ENCODE data around the gene GOLT1A.

The GOLT1A gene

DNA sequence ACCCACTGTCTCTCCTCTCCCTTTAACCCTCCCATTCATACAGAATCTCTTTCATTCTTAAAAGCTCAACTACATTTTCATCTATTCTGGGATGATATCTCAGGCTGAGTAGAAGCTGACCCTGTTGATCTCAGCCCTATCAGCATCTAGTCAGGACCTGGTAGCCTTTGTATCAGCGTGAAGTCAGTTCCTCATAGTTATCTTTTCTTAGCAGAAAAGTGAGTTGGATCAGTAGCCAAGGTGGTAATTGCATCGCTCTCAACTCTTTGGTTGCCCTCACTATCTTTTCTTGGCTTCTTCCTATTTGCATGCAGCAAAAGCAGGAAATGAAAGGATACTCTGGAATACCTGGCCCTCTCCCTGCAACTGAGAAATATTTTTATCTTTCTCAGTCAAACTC is 13.6 kb upstream of the GOLT1A start:
- TF ChIP-seq, protein P1, sequence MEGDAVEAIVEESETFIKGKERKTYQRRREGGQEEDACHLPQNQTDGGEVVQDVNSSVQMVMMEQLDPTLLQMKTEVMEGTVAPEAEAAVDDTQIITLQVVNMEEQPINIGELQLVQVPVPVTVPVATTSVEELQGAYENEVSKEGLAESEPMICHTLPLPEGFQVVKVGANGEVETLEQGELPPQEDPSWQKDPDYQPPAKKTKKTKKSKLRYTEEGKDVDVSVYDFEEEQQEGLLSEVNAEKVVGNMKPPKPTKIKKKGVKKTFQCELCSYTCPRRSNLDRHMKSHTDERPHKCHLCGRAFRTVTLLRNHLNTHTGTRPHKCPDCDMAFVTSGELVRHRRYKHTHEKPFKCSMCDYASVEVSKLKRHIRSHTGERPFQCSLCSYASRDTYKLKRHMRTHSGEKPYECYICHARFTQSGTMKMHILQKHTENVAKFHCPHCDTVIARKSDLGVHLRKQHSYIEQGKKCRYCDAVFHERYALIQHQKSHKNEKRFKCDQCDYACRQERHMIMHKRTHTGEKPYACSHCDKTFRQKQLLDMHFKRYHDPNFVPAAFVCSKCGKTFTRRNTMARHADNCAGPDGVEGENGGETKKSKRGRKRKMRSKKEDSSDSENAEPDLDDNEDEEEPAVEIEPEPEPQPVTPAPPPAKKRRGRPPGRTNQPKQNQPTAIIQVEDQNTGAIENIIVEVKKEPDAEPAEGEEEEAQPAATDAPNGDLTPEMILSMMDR (IDR thresholded peaks at IDR 0.05; ENCODE audit: low read depth, low read length, missing control alignments), result no peak
- no peak for DNase-seq (ENCODE audit: low read depth)
- in situ Hi-C loops (cut with HindIII; ENCODE audit: low sequenced_read_pairs), result no loop called here
- H3K4me3 ChIP-seq (ENCODE audit: low read depth, low read length), result no peak overlapping the region

DNA sequence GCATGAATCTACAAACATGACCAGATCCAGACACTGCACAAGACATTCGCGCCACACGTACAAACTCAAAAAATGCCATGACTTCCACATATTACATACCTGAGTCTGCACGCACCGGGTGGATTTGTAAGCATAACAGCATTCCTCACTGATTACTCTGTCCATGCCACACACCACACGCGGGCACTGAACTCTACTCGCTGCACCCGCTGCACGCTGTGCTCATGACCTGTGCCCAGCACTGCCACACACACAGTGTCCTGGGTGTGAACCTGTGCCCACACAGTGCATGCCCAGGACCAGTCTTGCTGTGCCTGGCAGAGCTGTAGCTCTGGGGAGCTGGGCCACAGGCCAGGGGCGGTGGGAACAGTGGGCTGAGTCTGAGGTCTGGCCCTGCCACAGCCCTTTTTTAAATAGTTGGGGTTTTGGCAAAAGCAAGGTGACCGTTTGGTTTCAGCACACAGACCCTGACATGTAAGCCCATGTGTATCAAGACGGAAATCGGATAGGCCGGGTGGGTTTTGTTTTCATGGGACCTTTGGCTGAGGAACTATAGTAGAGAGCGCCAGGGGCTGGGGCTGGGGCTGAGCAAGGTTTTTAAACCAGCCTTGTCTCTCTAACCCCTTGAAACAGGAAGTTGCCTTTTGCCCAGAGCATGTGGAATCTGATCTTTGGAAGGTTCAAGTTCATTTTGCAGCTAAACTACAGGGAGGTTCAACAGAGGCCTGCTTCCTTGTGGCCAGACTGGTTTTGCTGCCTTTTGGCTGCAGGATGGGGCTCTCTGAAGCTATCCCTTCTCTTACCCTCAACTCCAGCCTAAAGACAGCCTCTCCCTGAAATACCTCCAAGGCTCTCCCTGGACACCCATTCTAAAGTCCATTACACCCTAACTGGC is 12.3 kb upstream of the GOLT1A start:
- H3K4me3 ChIP-seq (ENCODE audit: low read depth, low read length), result no peak overlapping the region
- no peak for DNase-seq (ENCODE audit: low read depth)
- in situ Hi-C loops (cut with HindIII; ENCODE audit: low sequenced_read_pairs), result no loop called here
- TF ChIP-seq, protein P1 (IDR thresholded peaks at IDR 0.05; ENCODE audit: low read depth, low read length, missing control alignments), result no peak

DNA sequence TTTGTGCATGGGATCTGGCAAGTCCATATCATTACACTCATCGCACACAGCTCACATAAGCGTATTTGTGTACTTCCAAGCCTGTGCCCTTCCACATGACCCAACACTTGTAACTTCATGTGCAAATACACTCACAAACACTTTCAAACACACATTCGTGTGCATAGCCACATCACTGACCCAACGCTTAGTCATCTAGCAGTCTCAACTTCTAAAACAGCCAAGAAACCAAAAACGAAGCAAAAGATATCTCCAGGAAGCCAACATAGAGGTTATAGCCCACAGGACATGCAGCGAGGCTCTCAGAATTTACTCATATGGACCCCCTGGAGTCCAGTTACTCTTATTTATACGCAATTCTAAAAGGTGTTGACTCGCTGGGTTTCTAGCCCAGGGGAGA is 10.9 kb upstream of the GOLT1A start:
- TF ChIP-seq, protein P1 (IDR thresholded peaks at IDR 0.05; ENCODE audit: low read depth, low read length, missing control alignments), result no peak
- no peak overlapping the region for H3K4me3 ChIP-seq (ENCODE audit: low read depth, low read length)
- in situ Hi-C loops (cut with HindIII; ENCODE audit: low sequenced_read_pairs), result no loop called here
- DNase-seq (ENCODE audit: low read depth), result no peak

DNA sequence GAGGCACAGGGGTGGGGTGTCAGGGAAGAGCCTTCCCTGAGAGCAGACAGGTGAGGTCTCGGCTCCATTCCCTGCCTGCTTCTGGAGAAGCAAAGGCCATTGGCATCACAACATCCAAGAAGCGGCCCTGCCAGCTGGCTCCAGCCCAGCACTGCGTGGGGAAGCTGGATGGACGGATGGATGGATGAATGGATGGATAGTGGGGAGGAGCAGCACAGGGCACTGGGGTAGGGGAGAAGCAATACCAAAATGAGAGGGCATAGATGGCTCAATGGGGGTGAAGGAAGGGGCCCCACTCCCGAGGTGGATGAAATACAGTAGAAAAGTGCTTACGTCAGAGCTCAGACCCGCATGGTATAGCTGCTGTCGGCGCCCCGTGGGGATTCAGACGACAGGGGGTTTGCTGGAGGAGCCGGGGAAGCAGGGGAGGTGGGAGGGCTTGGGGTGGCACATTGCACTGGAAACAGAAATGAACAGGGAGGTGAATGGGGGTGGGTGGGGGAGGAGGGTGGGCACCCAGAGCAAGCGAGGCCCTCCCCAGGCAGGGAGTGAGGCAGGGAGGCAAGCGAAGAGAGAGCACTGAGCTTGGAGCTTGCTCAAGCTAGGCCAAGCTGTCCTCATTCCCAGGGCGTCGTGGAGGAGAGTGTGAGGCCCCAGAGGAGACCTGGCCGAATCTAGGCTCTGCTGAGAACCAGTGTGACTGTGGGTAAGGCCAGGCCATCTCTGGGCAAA is 9.5 kb upstream of the GOLT1A start:
- TF ChIP-seq, protein P1 (IDR thresholded peaks at IDR 0.05; ENCODE audit: low read depth, low read length, missing control alignments), result no peak
- DNase-seq (ENCODE audit: low read depth), result no peak
- in situ Hi-C loops (cut with HindIII; ENCODE audit: low sequenced_read_pairs), result no loop called here
- no peak overlapping the region for H3K4me3 ChIP-seq (ENCODE audit: low read depth, low read length)

DNA sequence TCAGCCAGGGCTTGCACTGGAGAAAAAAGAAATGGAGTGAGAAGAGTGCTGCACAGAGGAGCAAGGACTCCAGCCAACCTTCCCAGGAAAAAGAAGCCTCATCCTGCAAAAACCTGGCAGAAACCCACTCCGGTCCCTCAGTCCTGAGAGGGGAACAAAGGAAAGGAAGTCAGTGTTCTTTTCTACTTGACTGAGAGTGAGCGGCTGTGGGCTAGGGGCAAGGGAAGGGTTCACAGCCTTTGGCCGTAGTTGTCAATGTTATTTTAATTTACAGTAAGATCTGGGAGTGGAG is 8.9 kb upstream of the GOLT1A start:
- H3K4me3 ChIP-seq (ENCODE audit: low read depth, low read length), result no peak overlapping the region
- no peak for DNase-seq (ENCODE audit: low read depth)
- in situ Hi-C loops (cut with HindIII; ENCODE audit: low sequenced_read_pairs), result no loop called here
- TF ChIP-seq, protein P1 (IDR thresholded peaks at IDR 0.05; ENCODE audit: low read depth, low read length, missing control alignments), result no peak

DNA sequence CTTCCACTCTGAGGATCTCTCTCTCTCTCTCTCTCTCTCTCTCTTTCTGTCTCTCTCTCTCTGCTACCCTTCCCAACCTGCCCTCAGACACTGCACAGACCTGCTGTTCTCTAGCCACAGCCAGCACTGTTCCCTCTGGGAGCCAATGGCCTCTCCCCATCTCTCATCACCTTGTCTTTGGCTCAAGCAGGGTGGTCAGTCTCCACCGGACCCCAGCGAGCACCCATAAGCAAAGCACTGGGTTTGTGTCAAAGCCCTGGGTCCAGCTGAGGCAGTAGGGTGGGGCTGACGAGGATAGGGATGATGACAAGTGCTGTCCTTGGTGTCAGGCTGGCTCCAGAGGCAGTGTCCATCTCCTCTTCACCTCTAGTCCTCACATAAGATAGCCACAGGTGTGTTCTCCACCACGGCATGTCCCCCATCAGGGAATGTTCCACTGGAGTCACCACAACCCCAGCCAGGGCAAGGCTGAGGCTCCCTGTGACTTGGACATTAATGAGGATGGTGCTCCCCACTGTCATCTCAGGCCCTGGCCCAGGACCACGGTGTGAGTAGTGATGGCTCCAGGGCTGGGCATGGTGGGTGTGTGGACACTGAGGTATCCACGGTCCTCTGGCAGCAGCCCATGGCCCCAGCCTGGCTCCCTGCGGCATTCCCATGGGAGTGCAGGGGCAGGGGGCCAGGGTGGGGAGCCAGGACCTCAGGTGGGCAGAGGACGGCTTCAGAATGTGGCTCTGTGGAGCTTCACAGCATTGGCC is 8.4 kb upstream of the GOLT1A start:
- DNase-seq (ENCODE audit: low read depth), result no peak
- in situ Hi-C loops (cut with HindIII; ENCODE audit: low sequenced_read_pairs), result no loop called here
- no peak overlapping the region for H3K4me3 ChIP-seq (ENCODE audit: low read depth, low read length)
- TF ChIP-seq, protein P1 (IDR thresholded peaks at IDR 0.05; ENCODE audit: low read depth, low read length, missing control alignments), result no peak

Data from astrocyte of the cerebellum (primary cell).